ENCODE data around the gene ZBTB7B. TPM values are rescaled to one million over a fixed set of nuclear protein-coding genes. Genes with fewer than 3 reads are reported as not detected.

Gene ZBTB7B
- polyA plus RNA-seq, 3 donors = 6.3 to 149 (median 9.6) TPM

- Histone ChIP-seq H3K36me3 (replicated peaks in 1 of 2; ENCODE audit: control insufficient read depth in 1 of 2, insufficient read depth in 2 of 2, low read length in 2 of 2) (peaks cover 11 to 20% of the 10 kb centered on the region in 2 donors), H4K20me1 (ENCODE audit: insufficient read depth, low read length) (peaks cover 74% of the 10 kb centered on the region), H3K4me1 (ENCODE audit: control insufficient read depth in 1 of 2, insufficient read depth in 2 of 2, low read length in 2 of 2) (peaks cover 86 to 100% of the 10 kb centered on the region in 2 donors), H3K27ac (ENCODE audit: low read depth in 1 of 2, low read length in 2 of 2) (peak overlapping the region; percentile 91 to 99), H2AFZ (ENCODE audit: insufficient read depth, low read depth, low read length, poor library complexity, severe bottlenecking) (no peak overlapping the region), H3K79me2 (ENCODE audit: insufficient read depth, low read length) (peaks cover 100% of the 10 kb centered on the region), H3K27me3 (ENCODE audit: control insufficient read depth in 2 of 2, insufficient read depth in 2 of 2, low read length in 2 of 2) (no peaks in the 10 kb centered on the region), H3K9me3 (replicated peaks in 1 of 2; ENCODE audit: control insufficient read depth in 1 of 2, insufficient read depth in 1 of 2, low read length in 2 of 2) (no peaks in the 10 kb centered on the region), H3K4me3 (replicated peaks in 1 of 3; ENCODE audit: low read depth in 2 of 3, low read length in 3 of 3) (peak overlapping the region; percentile 89 to 100 (median 93)), H3K9ac (ENCODE audit: insufficient read depth, low read length, poor library complexity, severe bottlenecking) (peak overlapping the region; percentile 79), H3K4me2 (replicated peaks; ENCODE audit: extremely low read depth, low read length, poor library complexity, severe bottlenecking) (peak overlapping the region; percentile 100)
- Mint-ChIP-seq H3K4me1 (peaks cover 78% of the 10 kb centered on the region), H3K9me3 (no peaks in the 10 kb centered on the region), H3K4me3 (peak overlapping the region; percentile 91 to 98), H3K36me3 (peaks cover 18 to 40% of the 10 kb centered on the region in 2 donors), H3K27me3 (ENCODE audit: low read depth in 3 of 3) (no peaks in the 10 kb centered on the region), H3K27ac (peak overlapping the region; percentile 81 to 96 (median 94))
- TF ChIP-seq CTCF (IDR thresholded peaks at IDR 0.05) = no peak
- intact Hi-C loops (cut with micrococcal nuclease) = loop anchor here (5.0 kb wide), 2 partner anchors 37 to 43 kb away; partner anchors contain the start of genes ADAM15 (in 1 of the 2), CKS1B (in 1 of the 2) and SHC1 (in 1 of the 2)
- DNase-seq = no peak
- WGBS (ENCODE audit: insufficient coverage) = 17% methylated on average over 2 of the region's 5 CpGs
These were observed 7.1 kb downstream of the ZBTB7B start for GRCh38 chr1:155009742-155010141.

GRCh38 chr1:155010211-155010918, 7.8 kb downstream of the ZBTB7B start:
- Histone ChIP-seq H3K9ac (ENCODE audit: insufficient read depth, low read length, poor library complexity, severe bottlenecking) (peak overlapping the region; percentile 79), H3K27me3 (ENCODE audit: control insufficient read depth in 2 of 2, insufficient read depth in 2 of 2, low read length in 2 of 2) (no peaks in the 10 kb centered on the region), H3K4me1 (ENCODE audit: control insufficient read depth in 1 of 2, insufficient read depth in 2 of 2, low read length in 2 of 2) (peaks cover 85 to 100% of the 10 kb centered on the region in 2 donors), H3K79me2 (ENCODE audit: insufficient read depth, low read length) (peaks cover 100% of the 10 kb centered on the region), H2AFZ (ENCODE audit: insufficient read depth, low read depth, low read length, poor library complexity, severe bottlenecking) (no peak overlapping the region), H3K36me3 (replicated peaks in 1 of 2; ENCODE audit: control insufficient read depth in 1 of 2, insufficient read depth in 2 of 2, low read length in 2 of 2) (peaks cover 18 to 27% of the 10 kb centered on the region in 2 donors), H3K9me3 (replicated peaks in 1 of 2; ENCODE audit: control insufficient read depth in 1 of 2, insufficient read depth in 1 of 2, low read length in 2 of 2) (no peaks in the 10 kb centered on the region), H3K4me2 (replicated peaks; ENCODE audit: extremely low read depth, low read length, poor library complexity, severe bottlenecking) (peak overlapping the region; percentile 100), H3K27ac (ENCODE audit: low read depth in 1 of 2, low read length in 2 of 2) (peak overlapping the region; percentile 91 to 99), H4K20me1 (ENCODE audit: insufficient read depth, low read length) (peaks cover 80% of the 10 kb centered on the region), H3K4me3 (replicated peaks in 1 of 3; ENCODE audit: low read depth in 2 of 3, low read length in 3 of 3) (peak overlapping the region; percentile 89 to 100 (median 93))
- intact Hi-C loops (cut with micrococcal nuclease) = no loop called here
- no peaks in the 10 kb centered on the region for H3K27me3 Mint-ChIP-seq (ENCODE audit: low read depth in 3 of 3)
- H3K4me3 Mint-ChIP-seq = peak overlapping the region; percentile 91 to 98
- DNase-seq = peak in 2 of 3 donors; percentile 37 to 61
- WGBS (ENCODE audit: insufficient coverage) = no CpG with 5 or more reads among the region's 11 CpGs
- H3K27ac Mint-ChIP-seq = peak overlapping the region; percentile 81 to 96 (median 94)
- peaks cover 20 to 44% of the 10 kb centered on the region in 2 donors for H3K36me3 Mint-ChIP-seq
- no peak for TF ChIP-seq CTCF (IDR thresholded peaks at IDR 0.05)
- H3K9me3 Mint-ChIP-seq = no peaks in the 10 kb centered on the region
- peaks cover 75% of the 10 kb centered on the region for H3K4me1 Mint-ChIP-seq
